Non-pigmented ciliary epithelial cell (primary cell): ENCODE data around the gene TRIM71.
"Not testable (repeated sequence)": the region's sequence is repeated elsewhere in the genome, so short reads cannot be mapped to it uniquely, and the experiment has no call there.

ENCODE experiments used
- DNase-seq: peaks from one replicate; pipeline ENCODE4 v3.0.0-alpha.2; 2010; ENCODE audit warnings: low read depth

Gene TRIM71

DNA sequence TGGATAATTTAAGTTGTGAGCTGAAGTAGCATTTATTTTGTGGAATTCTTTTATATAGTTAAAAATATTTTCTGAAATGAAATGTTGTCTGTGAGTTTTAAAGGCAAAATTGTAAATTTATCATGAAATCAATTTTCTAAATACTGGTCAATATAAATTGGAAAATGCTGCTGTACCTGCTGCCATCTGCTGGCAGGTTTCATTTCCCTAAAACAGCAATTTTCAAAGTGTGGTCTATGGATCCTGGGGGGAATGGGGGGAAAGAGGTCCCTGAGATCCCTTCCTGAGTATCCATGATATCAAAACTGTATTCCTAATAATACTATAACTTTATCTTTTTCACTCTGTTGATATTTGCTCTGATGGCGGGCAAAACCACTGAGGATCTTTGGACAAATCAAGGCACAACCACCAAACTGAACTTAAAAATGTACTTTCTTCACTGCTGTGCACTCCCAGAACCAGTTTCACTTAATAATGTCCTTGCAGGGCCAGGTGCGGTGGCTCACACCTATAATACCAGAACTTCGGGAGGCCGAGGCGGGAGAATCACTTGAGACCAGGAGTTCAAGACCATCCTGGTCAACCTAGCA lies 116.4 kb downstream of the TRIM71 start:
- DNase-seq: no peak

DNA sequence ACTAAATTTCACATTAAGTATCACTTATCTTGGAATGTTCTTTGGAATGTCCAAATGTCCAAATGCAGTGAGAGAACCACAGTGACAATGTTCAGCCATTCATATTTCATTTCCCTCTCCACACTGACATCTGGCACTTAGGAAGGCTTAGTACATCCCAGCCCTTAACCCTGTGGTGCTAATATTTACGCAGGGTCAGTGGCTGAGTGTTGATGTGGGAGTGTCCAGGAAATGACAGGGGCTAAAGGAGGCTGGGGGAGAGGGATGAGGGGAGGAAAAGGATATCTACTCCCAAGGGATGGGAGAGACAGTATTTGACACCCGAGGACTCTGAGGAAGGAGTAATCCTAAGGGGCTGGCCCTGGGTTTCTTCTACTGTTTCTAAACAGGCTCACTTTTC lies 119.5 kb downstream of the TRIM71 start:
- no peak for DNase-seq

DNA sequence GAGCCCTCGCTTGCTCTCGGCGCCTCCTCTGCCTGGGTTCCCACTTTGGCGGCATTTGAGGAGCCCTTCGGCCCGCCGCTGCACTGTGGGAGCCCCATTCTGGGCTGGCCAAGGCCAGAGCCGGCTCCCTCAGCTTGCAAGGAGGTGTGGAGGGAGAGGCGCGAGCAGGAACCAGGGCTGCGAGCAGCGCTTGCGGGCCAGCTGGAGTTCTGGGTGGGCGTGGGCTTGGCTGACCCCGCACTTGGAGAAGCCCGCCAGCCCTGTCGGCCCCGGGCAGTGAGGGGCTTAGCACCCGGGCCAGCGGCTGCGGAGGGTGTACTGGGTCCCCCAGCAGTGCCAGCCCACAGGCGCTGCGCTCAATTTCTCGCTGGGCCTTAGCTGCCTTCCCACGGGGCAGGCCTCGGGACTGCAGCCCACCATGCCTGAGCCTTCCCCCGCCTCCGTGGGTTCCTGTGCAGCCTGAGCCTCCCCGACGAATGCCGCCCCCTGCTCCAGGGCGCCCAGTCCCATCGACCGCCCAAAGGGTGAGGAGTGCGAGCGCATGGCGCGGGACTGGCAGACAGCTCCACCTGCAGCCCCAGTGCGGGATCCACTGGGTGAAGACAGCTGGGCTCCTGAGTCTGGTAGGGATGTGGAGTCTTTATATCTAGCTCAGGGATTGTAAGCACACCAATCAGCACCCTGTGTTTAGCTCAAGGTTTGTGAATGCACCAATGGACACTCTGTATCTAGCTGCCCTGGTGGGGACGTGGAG lies 121.9 kb downstream of the TRIM71 start:
- not testable (repeated sequence) for DNase-seq

DNA sequence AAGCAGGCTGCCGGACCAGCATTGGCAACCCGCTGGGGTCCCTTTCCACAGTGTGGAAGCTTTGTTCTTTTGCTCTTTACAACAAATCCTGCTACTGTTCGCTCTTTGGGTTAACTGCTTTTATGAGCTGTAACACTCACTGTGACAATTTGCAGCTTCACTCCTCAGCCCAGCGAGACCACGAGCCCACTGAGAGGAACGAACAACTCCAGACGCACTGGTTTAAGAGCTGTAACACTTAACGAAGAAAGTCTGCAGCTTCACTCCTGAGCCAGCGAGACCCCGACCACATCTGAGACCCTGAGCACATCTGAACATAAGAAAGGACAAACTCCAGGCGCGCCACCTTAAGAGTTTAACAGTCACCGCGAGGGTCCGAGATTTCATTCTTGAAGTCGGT lies 122.9 kb downstream of the TRIM71 start:
- DNase-seq: no peak

DNA sequence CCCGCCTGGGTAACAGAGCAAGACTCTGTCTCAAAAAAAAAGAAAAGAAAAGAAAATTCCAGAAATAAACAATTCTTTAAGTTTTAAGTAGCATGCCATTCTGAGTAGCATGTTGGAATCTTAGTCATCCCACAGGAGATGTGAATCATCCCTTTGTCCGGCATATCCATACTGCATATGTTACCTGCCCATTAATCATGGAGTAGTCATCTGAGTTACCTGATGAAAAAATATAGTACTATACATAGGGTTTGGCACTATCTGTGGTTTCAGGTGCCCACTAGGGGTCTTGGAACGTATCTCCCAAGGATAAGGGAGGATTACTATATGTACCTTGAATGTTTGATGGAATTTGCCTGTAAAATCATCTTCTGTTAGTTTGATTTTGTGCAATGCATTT lies 127.3 kb downstream of the TRIM71 start:
- DNase-seq: peak; percentile 8

DNA sequence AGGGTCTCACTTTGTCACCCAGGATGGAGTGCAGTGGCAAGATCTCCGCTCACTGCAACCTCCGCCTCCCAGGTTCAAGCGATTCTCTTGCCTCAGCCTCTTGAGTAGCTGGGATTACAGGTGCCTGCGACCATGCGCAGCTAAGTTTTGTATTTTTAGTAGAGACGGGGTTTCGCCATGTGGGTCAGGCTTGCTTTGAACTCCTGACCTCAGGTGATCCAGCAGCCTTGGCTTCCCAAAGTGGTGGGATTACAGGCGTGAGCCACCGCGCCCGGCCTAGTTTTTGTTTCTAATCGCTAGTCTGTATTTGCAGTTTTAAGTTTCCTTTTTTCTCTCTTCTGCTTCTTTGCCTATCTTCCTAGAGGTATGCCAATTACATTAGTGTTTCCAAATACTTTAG lies 127.8 kb downstream of the TRIM71 start:
- DNase-seq: not testable (repeated sequence)

DNA sequence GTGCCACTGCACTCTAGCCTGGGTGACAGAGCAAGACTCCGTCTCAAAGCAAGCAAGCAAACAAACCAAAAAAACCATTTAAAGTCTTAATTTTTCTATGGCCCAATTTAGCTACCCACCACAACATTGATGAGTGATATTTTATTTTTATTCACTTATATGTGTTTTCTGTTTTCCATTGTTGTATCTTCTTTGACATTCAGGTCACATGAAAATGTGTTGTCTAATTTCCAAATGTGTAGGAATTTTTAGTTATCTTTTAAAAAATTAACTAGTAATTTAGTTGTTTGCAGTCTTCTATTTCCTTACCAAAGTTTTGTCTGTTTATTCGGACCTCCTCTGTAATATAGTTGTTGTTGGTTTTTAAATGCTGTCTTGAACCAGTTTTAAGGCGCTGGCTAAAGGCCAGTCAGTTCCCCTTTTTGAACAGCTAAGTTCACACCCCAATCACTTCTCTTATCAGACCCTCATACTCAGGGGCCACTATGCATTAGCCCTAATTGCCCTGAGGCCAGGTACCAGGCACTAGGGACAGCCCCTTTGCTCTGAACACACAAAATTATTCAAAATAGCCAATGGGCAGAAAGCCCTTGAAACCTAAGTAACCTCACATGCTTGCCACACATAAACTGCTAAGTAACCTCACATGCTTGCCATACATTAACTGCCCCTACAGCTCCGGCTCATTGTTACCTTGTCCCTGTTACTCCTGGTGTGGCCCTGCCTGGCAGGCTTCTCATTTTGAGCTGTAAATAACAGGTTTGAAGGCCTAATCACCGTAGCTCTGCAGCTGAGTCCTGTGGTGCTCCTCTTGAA lies 129.4 kb downstream of the TRIM71 start:
- DNase-seq: no peak
